GM21515 (cell line): ENCODE data around the gene ANKDD1A.

Experiments
- ATAC-seq: cut with Tn5 transposase; IDR thresholded peaks from one replicate; pipeline ENCODE4 v1.9.1; 2021; ENCODE audit not compliant: unreplicated experiment

Gene ANKDD1A

GRCh38 chr15:64911311-64912186 lies at the start of gene ANKDD1A:
Gene ANKDD1A (plus strand): TSS chr15:64911902. CDS start chr15:64911931, 29 bp downstream.
- peak; percentile 61 for ATAC-seq

- no peak for ATAC-seq
These were observed 49.7 kb upstream of the ANKDD1A start for GRCh38 chr15:64861960-64862359.

- ATAC-seq = no peak
These were observed 49.3 kb upstream of the ANKDD1A start for GRCh38 chr15:64862408-64862807.

- ATAC-seq = no peak
These were observed 47.6 kb upstream of the ANKDD1A start for GRCh38 chr15:64864068-64864467.

- ATAC-seq = no peak
These were observed 46.3 kb upstream of the ANKDD1A start for GRCh38 chr15:64865126-64865997.

GRCh38 chr15:64865998-64866520 lies 45.6 kb upstream of the ANKDD1A start:
- ATAC-seq = no peak

GRCh38 chr15:64869501-64869900 lies 42.2 kb upstream of the ANKDD1A start:
- no peak for ATAC-seq

GRCh38 chr15:64870353-64870752 lies 41.3 kb upstream of the ANKDD1A start:
- ATAC-seq = no peak

GRCh38 chr15:64875641-64876223 lies 36.0 kb upstream of the ANKDD1A start:
- ATAC-seq = no peak

- ATAC-seq = no peak
These were observed 34.3 kb upstream of the ANKDD1A start for GRCh38 chr15:64877435-64877834.

- ATAC-seq = no peak
These were observed 33.0 kb upstream of the ANKDD1A start for GRCh38 chr15:64878705-64879104.

- no peak for ATAC-seq
These were observed 28.6 kb upstream of the ANKDD1A start for GRCh38 chr15:64883100-64883581.

GRCh38 chr15:64883997-64884511 lies 27.6 kb upstream of the ANKDD1A start:
- peak; percentile 43 for ATAC-seq

- no peak for ATAC-seq
These were observed 27.0 kb upstream of the ANKDD1A start for GRCh38 chr15:64884679-64885078.

- no peak for ATAC-seq
These were observed 23.4 kb upstream of the ANKDD1A start for GRCh38 chr15:64888336-64888735.

GRCh38 chr15:64891561-64891960 lies 20.1 kb upstream of the ANKDD1A start:
- ATAC-seq = no peak

GRCh38 chr15:64892847-64893403 lies 18.8 kb upstream of the ANKDD1A start:
- ATAC-seq = no peak

GRCh38 chr15:64893481-64894394 lies 18.0 kb upstream of the ANKDD1A start:
- peak; percentile 55 for ATAC-seq

- peak; percentile 39 for ATAC-seq
These were observed 17.2 kb upstream of the ANKDD1A start for GRCh38 chr15:64894395-64895056.
